H9 (cell line): ENCODE measurements around the gene MRPS26. TPM values are rescaled to one million over a fixed set of nuclear protein-coding genes. Genes with fewer than 3 reads are reported as not detected.

ENCODE experiments used
- DNase-seq: peaks from one replicate; pipeline ENCODE4 v3.0.0-alpha.2; 2017
- H2AFZ ChIP-seq: one replicate; pipeline ENCODE4 v1.6.1; 2013; ENCODE audit warnings: mild to moderate bottlenecking, low read length, control low read depth, moderate library complexity
- H2AK5ac ChIP-seq: 2 replicates; pipeline ENCODE4 v1.6.1; 2013; ENCODE audit warnings: low read length, control low read depth, mixed read lengths; ENCODE audit not compliant: insufficient read length
- H2BK120ac ChIP-seq: one replicate; pipeline ENCODE4 v1.6.1; 2013; ENCODE audit warnings: low read depth, mild to moderate bottlenecking, low read length, control low read depth, inconsistent platforms; ENCODE audit not compliant: poor library complexity, severe bottlenecking
- H2BK12ac ChIP-seq: 2 replicates; pipeline ENCODE4 v1.6.1; 2013; ENCODE audit warnings: low read length, control low read depth, mixed read lengths, low read depth; ENCODE audit not compliant: insufficient read length
- H2BK15ac ChIP-seq: 2 replicates; pipeline ENCODE4 v1.6.1; 2013; ENCODE audit warnings: low read depth, low read length, control low read depth
- H2BK20ac ChIP-seq: one replicate; pipeline ENCODE4 v1.6.1; 2013; ENCODE audit warnings: low read depth, mild to moderate bottlenecking, low read length, control low read depth, inconsistent platforms; ENCODE audit not compliant: poor library complexity, severe bottlenecking
- H2BK5ac ChIP-seq: 2 replicates; pipeline ENCODE4 v1.6.1; 2013; ENCODE audit warnings: low read length, control low read depth, mixed read lengths; ENCODE audit not compliant: insufficient read length
- H3K14ac ChIP-seq: 2 replicates; pipeline ENCODE4 v1.6.1; 2013; ENCODE audit warnings: low read length, control low read depth; ENCODE audit not compliant: insufficient read depth
- H3K18ac ChIP-seq: 2 replicates; pipeline ENCODE4 v1.6.1; 2013; ENCODE audit warnings: low read depth, mild to moderate bottlenecking, mixed read lengths, low read length, control low read depth; ENCODE audit not compliant: insufficient read length
- H3K23ac ChIP-seq: 2 replicates; pipeline ENCODE4 v1.6.1; 2013; ENCODE audit warnings: low read length, control low read depth, mixed read lengths, low read depth; ENCODE audit not compliant: insufficient read length
- H3K23me2 ChIP-seq: 2 replicates; pipeline ENCODE4 v1.6.1; 2013; ENCODE audit warnings: low read depth, mild to moderate bottlenecking, mixed read lengths, low read length, control low read depth; ENCODE audit not compliant: insufficient read length, poor library complexity, severe bottlenecking
- H3K27ac ChIP-seq: 2 replicates; pipeline ENCODE4 v1.5.1; 2013; ENCODE audit warnings: low read length, control low read depth, mixed read lengths, low read depth; ENCODE audit not compliant: insufficient read length
- H3K27me3 ChIP-seq: 2 replicates; pipeline ENCODE4 v1.6.1; 2013; ENCODE audit warnings: low read length, control low read depth, inconsistent platforms; ENCODE audit not compliant: insufficient read depth
- H3K4ac ChIP-seq: 2 replicates; pipeline ENCODE4 v1.6.1; 2013; ENCODE audit warnings: low read depth, mild to moderate bottlenecking, control low read depth, inconsistent platforms, low read length, moderate library complexity
- H3K4me1 ChIP-seq: 2 replicates; pipeline ENCODE4 v1.6.1; 2013; ENCODE audit warnings: low read length, control low read depth, inconsistent platforms; ENCODE audit not compliant: insufficient read depth
- H3K4me2 ChIP-seq: 2 replicates; pipeline ENCODE4 v1.6.1; 2013; ENCODE audit warnings: low read length, control low read depth, mixed read lengths; ENCODE audit not compliant: insufficient read length, insufficient read depth
- H3K56ac ChIP-seq: 2 replicates; pipeline ENCODE4 v1.6.1; 2013; ENCODE audit warnings: low read depth, mild to moderate bottlenecking, mixed read lengths, low read length, control low read depth; ENCODE audit not compliant: insufficient read length
- H3K79me1 ChIP-seq: 2 replicates; pipeline ENCODE4 v1.6.1; 2013; ENCODE audit warnings: low read depth, mild to moderate bottlenecking, moderate library complexity, low read length, control low read depth, inconsistent platforms; ENCODE audit not compliant: insufficient read depth, poor library complexity, severe bottlenecking
- H3K79me2 ChIP-seq: 2 replicates; pipeline ENCODE4 v1.6.1; 2013; ENCODE audit warnings: low read length, control low read depth, inconsistent platforms; ENCODE audit not compliant: insufficient read depth
- H3K9ac ChIP-seq: 2 replicates; pipeline ENCODE4 v1.6.1; 2013; ENCODE audit warnings: low read length, control low read depth, mixed read lengths; ENCODE audit not compliant: insufficient read length; ENCODE audit errors: extremely low read depth
- H3K9me3 ChIP-seq: one replicate; pipeline ENCODE4 v1.6.1; 2013; ENCODE audit warnings: low read depth, low read length, inconsistent platforms; ENCODE audit not compliant: control insufficient read depth
- H3T11ph ChIP-seq: one replicate; pipeline ENCODE4 v1.6.1; 2013; ENCODE audit warnings: mild to moderate bottlenecking, low read length, control low read depth, inconsistent platforms
- H4K20me1 ChIP-seq: one replicate; pipeline ENCODE4 v1.6.1; 2013; ENCODE audit not compliant: control insufficient read depth, insufficient read length, insufficient read depth
- H4K5ac ChIP-seq: 2 replicates; pipeline ENCODE4 v1.6.1; 2013; ENCODE audit warnings: low read depth, mild to moderate bottlenecking, mixed read lengths, low read length, control low read depth; ENCODE audit not compliant: insufficient read length
- H4K8ac ChIP-seq: replicated peaks from 2 replicates; pipeline ENCODE4 v1.6.1; 2013; ENCODE audit warnings: low read length, control low read depth, mixed read lengths, low read depth; ENCODE audit not compliant: insufficient read length
- H4K91ac ChIP-seq: 2 replicates; pipeline ENCODE4 v1.6.1; 2013; ENCODE audit warnings: low read depth, mild to moderate bottlenecking, moderate library complexity, mixed read lengths, low read length, control low read depth; ENCODE audit not compliant: insufficient read length
- H3K27ac Mint-ChIP-seq, 3 experiments: 2 replicates in 2 of 3; 3 replicates in 1 of 3; pipeline ENCODE4 v1.8.0; 2020 to 2021; ENCODE audit warnings: mixed read lengths in 3 of 3, mild to moderate bottlenecking in 1 of 3, moderate library complexity in 1 of 3
- H3K27me3 Mint-ChIP-seq: 2 replicates; pipeline ENCODE4 v1.8.0; 2021; ENCODE audit warnings: low read depth, mild to moderate bottlenecking, moderate library complexity, mixed read lengths
- H3K36me3 Mint-ChIP-seq, 3 experiments: 2 replicates in 2 of 3; 3 replicates in 1 of 3; pipeline ENCODE4 v1.8.0; 2020 to 2021; ENCODE audit warnings: low read depth in 3 of 3, mixed read lengths in 3 of 3; ENCODE audit not compliant: insufficient read depth in 1 of 3
- H3K4me1 Mint-ChIP-seq, 2 experiments: 2 replicates each; pipeline ENCODE4 v1.8.0; 2020; ENCODE audit warnings: mixed read lengths in 2 of 2
- H3K4me3 Mint-ChIP-seq, 2 experiments: 2 replicates in 1 of 2; 3 replicates in 1 of 2; pipeline ENCODE4 v1.8.0; 2020 to 2021; ENCODE audit warnings: mild to moderate bottlenecking in 2 of 2, mixed read lengths in 2 of 2, moderate library complexity in 1 of 2
- H3K9me3 Mint-ChIP-seq, 2 experiments: 2 replicates in 1 of 2; 3 replicates in 1 of 2; pipeline ENCODE4 v1.8.0; 2020; ENCODE audit warnings: mild to moderate bottlenecking in 2 of 2, mixed read lengths in 2 of 2, moderate library complexity in 1 of 2
- WGBS: extraction: QIAGEN DNeasy Blood & Tissue Kit; methylation state at CpG from one replicate; pipeline ENCODE4 v1.1.7; 2013; ENCODE audit warnings: missing lambda C conversion rate, low lambda C conversion rate, mixed read lengths; ENCODE audit not compliant: insufficient read length; ENCODE audit errors: extremely low coverage; 5-methylcytosine and 5-hydroxymethylcytosine counted together
- total RNA-seq: library from RNA; stranded (reverse); gene quantifications from 2 replicates; pipeline ENCODE4 v1.2.1, GENCODE V29; 2021
- TF ChIP-seq, protein P1 (sequence below): fragments of 200-600 bp; sonication (generic); conservative IDR thresholded peaks from 3 replicates; pipeline ENCODE4 v1.8.0; 2021; ENCODE audit warnings: antibody characterized with exemption, mild to moderate bottlenecking

Gene MRPS26
- total RNA-seq, 1 experiment from 2014 or later: 97.6 TPM

DNA sequence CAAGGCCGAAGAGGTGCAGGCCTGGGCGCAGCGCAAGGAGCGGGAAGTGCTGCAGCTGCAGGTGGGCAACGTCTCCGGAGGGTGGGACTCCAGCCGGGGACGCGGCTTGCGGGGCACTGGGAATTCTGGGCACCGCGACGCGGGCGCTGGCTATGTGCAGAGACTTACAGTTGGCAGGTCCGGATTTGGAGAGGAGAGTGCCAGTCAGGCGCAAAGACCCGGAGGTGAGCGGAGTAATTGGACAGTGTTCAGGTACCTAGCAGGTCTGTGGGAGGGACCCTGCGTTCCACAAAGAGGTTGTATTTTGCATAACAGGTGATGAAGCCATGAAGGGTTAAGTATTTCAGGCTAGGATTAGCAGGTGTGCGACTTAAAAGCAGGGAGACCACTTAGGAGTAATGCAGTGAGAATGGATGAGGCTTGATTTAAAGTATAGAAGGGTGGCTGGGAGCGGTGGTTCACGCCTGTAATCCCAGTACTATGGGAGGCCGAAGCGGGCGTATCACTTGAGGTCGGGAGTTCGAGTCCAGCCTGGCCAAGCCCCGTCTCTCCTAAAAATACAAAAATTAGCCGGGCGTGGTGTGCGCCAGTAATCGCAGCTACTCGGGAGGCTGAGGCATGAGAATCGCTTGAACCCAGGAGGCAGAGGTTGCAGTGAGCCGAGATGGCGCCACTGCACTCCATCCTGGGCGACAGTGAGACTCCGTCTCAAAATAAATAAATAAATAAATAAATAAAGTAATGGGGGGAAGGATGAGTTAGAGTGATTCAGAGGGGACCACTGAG is 1.0 kb downstream of the MRPS26 start:
- H3K27me3 Mint-ChIP-seq: no peaks in the 10 kb centered on the region; the same call in 1 of the 2 replicates
- Histone ChIP-seq H4K91ac (no peak overlapping the region), H3K23ac (no peak overlapping the region), H3K4me2 (peak overlapping the region; percentile 85), H3K79me2 (no peaks in the 10 kb centered on the region; the same call in 1 of the 2 replicates), H4K5ac (no peak overlapping the region), H4K20me1 (no peaks in the 10 kb centered on the region), H3K56ac (no peak overlapping the region), H3T11ph (no peak overlapping the region), H3K27me3 (no peaks in the 10 kb centered on the region), H2BK12ac (no peak overlapping the region), H3K18ac (no peak overlapping the region), H3K4me1 (peaks cover 10% of the 10 kb centered on the region; the same call in 1 of the 2 replicates), H3K79me1 (no peaks in the 10 kb centered on the region), H2BK20ac (no peak overlapping the region), H3K27ac (no peak overlapping the region), H3K4ac (no peak overlapping the region), H3K14ac (peak overlapping the region; percentile 42; the same call in 1 of the 2 replicates), H2AK5ac (no peak overlapping the region), H3K9me3 (no peaks in the 10 kb centered on the region), H2BK5ac (no peak overlapping the region), H2AFZ (no peak overlapping the region), H3K23me2 (peaks cover 13% of the 10 kb centered on the region), H4K8ac (no peak overlapping the region), H2BK120ac (no peak overlapping the region), H3K9ac (peak overlapping the region; percentile 69), H2BK15ac (no peak overlapping the region)
- TF ChIP-seq, protein P1, sequence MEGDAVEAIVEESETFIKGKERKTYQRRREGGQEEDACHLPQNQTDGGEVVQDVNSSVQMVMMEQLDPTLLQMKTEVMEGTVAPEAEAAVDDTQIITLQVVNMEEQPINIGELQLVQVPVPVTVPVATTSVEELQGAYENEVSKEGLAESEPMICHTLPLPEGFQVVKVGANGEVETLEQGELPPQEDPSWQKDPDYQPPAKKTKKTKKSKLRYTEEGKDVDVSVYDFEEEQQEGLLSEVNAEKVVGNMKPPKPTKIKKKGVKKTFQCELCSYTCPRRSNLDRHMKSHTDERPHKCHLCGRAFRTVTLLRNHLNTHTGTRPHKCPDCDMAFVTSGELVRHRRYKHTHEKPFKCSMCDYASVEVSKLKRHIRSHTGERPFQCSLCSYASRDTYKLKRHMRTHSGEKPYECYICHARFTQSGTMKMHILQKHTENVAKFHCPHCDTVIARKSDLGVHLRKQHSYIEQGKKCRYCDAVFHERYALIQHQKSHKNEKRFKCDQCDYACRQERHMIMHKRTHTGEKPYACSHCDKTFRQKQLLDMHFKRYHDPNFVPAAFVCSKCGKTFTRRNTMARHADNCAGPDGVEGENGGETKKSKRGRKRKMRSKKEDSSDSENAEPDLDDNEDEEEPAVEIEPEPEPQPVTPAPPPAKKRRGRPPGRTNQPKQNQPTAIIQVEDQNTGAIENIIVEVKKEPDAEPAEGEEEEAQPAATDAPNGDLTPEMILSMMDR: no peak
- peaks cover 19 to 38% (median 28%) of the 10 kb centered on the region in 3 experiments for H3K36me3 Mint-ChIP-seq
- H3K9me3 Mint-ChIP-seq: no peaks in the 10 kb centered on the region
- peak; percentile 77 for DNase-seq
- H3K4me3 Mint-ChIP-seq: peak overlapping the region; percentile 94 to 95
- no CpG with 5 or more reads among the region's 39 CpGs for WGBS
- H3K27ac Mint-ChIP-seq: peak overlapping the region; percentile 44 to 90 (median 53); a peak in 5 of 7 replicates
- H3K4me1 Mint-ChIP-seq: peaks cover 17 to 19% of the 10 kb centered on the region in 2 experiments
